ENCODE measurements around the gene FUS. TPM values are rescaled to one million over a fixed set of nuclear protein-coding genes. Genes with fewer than 3 reads are reported as not detected.

FUS gene
- total RNA-seq, 1 donor from 2014 or later = 166 TPM

- DNase-seq (ENCODE audit: low spot score in 2 of 2) = no peak
- H3K4me1 ChIP-seq = no peaks in the 10 kb centered on the region
- H3K27ac ChIP-seq = no peak overlapping the region
- H3K27me3 ChIP-seq = no peaks in the 10 kb centered on the region
- intact Hi-C loops (cut with DNase I) = no loop called here
- no peaks in the 10 kb centered on the region for H3K36me3 ChIP-seq
- no peak overlapping the region for H3K4me3 ChIP-seq
- no peaks in the 10 kb centered on the region for H3K9me3 ChIP-seq
- no peak for TF ChIP-seq CTCF (IDR thresholded peaks at IDR 0.05)
These were observed 44.4 kb downstream of the FUS start for GRCh38 chr16:31224092-31224955.

GRCh38 chr16:31225193-31225592, 45.3 kb downstream of the FUS start:
- DNase-seq (ENCODE audit: low spot score in 2 of 2) = no peak
- intact Hi-C loops (cut with DNase I) = no loop called here
- no peak for TF ChIP-seq CTCF (IDR thresholded peaks at IDR 0.05)

GRCh38 chr16:31228206-31228605, 48.3 kb downstream of the FUS start:
- Histone ChIP-seq H3K27me3 (no peaks in the 10 kb centered on the region), H3K4me3 (no peak overlapping the region), H3K36me3 (no peaks in the 10 kb centered on the region), H3K4me1 (no peaks in the 10 kb centered on the region), H3K9me3 (no peaks in the 10 kb centered on the region), H3K27ac (no peak overlapping the region)
- DNase-seq (ENCODE audit: low spot score in 2 of 2) = no peak
- intact Hi-C loops (cut with DNase I) = no loop called here
- TF ChIP-seq CTCF (IDR thresholded peaks at IDR 0.05) = no peak

More at GRCh38 chr16:31225193-31225592, 45.3 kb downstream of the FUS start:
- Histone ChIP-seq H3K9me3 (no peaks in the 10 kb centered on the region), H3K27ac (no peak overlapping the region), H3K27me3 (no peaks in the 10 kb centered on the region), H3K4me1 (no peaks in the 10 kb centered on the region), H3K4me3 (no peak overlapping the region), H3K36me3 (no peaks in the 10 kb centered on the region)

GRCh38 chr16:31229501-31229900, 49.6 kb downstream of the FUS start:
- H3K27ac ChIP-seq = no peak overlapping the region
- H3K36me3 ChIP-seq = no peaks in the 10 kb centered on the region
- H3K4me1 ChIP-seq = no peaks in the 10 kb centered on the region
- no peak for DNase-seq (ENCODE audit: low spot score in 2 of 2)
- H3K27me3 ChIP-seq = no peaks in the 10 kb centered on the region
- H3K4me3 ChIP-seq = no peak overlapping the region
- intact Hi-C loops (cut with DNase I) = no loop called here
- no peaks in the 10 kb centered on the region for H3K9me3 ChIP-seq
- TF ChIP-seq CTCF (IDR thresholded peaks at IDR 0.05) = no peak

- Histone ChIP-seq H3K27ac (no peak overlapping the region), H3K9me3 (no peaks in the 10 kb centered on the region), H3K36me3 (no peaks in the 10 kb centered on the region), H3K4me1 (no peaks in the 10 kb centered on the region), H3K27me3 (no peaks in the 10 kb centered on the region), H3K4me3 (no peak overlapping the region)
- no peak for TF ChIP-seq CTCF (IDR thresholded peaks at IDR 0.05)
- intact Hi-C loops (cut with DNase I) = no loop called here
- DNase-seq (ENCODE audit: low spot score in 2 of 2) = no peak
These were observed 58.1 kb downstream of the FUS start for GRCh38 chr16:31238041-31238440.

Other genes with a start within 250 kb of the FUS start
- 39.0 TPM for gene ORAI3, start 231.1 kb upstream of the FUS start, total RNA-seq
- 8.3 TPM for gene SETD1A, start 222.4 kb upstream of the FUS start, total RNA-seq
- gene HSD3B7, start 194.9 kb upstream of the FUS start, total RNA-seq = 35.2 TPM
- 2.0 TPM for gene STX1B, start 169.5 kb upstream of the FUS start, total RNA-seq
- 79.1 TPM for gene STX4, start 146.6 kb upstream of the FUS start, total RNA-seq
- gene ZNF668, start 105.9 kb upstream of the FUS start, total RNA-seq = 12.2 TPM
- gene ZNF646, start 105.7 kb upstream of the FUS start, total RNA-seq = 11.6 TPM
- gene PRSS53, start 91.2 kb upstream of the FUS start, total RNA-seq = 7.5 TPM
- gene VKORC1, start 85.3 kb upstream of the FUS start, total RNA-seq = 227 TPM
- 85.8 TPM for gene BCKDK, start 71.8 kb upstream of the FUS start, total RNA-seq
- gene KAT8, start 62.5 kb upstream of the FUS start, total RNA-seq = 113 TPM
- gene PRSS8, start 44.4 kb upstream of the FUS start, total RNA-seq = not detected
- 1.4 TPM for gene PRSS36, start 30.1 kb upstream of the FUS start, total RNA-seq
- 21.1 TPM for gene PYCARD, start 22.6 kb downstream of the FUS start, total RNA-seq
- not detected for gene TRIM72, start 34.0 kb downstream of the FUS start, total RNA-seq
- not detected for gene PYDC1, start 37.0 kb downstream of the FUS start, total RNA-seq
- gene ITGAM, start 79.8 kb downstream of the FUS start, total RNA-seq = 19.1 TPM
- 3.6 TPM for gene ITGAX, start 175.0 kb downstream of the FUS start, total RNA-seq
- gene ITGAD, start 213.2 kb downstream of the FUS start, total RNA-seq = not detected
- not detected for gene COX6A2, start 248.2 kb downstream of the FUS start, total RNA-seq

Data from ascending aorta (tissue), 2 donors.